ENCODE results near the gene ELK4.

ELK4 gene

DNA sequence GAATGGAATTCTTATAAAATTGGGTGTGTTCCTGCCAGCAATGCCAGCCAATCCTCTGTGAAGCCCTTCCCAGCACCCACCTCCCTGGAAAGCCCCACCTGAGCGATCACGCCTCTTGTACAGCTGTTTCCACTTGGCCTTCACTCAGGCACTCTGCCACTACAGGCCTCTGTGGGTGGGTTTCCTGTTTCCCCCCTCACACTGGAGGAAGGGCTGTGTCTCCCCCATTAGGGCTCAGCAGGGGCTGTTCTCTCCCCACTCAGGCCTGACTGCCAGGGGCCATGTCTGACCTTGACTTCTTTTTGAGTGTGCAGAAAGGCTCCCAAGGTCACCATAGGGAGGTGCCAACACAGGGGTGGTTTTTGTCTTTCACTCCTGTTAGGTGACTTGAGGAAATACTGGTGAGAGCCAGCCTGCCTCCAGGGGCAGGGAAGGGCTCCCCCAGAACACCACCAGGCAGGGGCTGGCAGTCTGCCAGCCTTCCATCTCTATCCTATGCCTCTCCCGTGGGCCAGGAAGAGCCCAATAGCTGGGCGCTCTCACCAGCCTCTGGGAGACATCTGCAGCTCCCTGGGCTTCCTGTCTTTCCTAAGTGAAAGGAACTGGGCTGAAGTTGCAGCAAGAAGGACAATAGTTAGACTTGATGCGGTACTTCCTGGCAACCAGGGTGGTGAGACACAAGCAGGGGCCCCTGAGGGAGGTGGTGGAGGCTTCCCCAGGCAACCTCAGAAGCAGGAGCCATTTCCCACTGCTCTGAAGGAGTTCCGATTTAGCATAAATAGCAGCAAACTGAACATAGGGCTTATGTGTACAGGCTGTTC, 49.1 kb downstream of the ELK4 start:
- DNase-seq (ENCODE audit: low read depth in 3 of 3, low spot score in 1 of 3): no peak

- DNase-seq (ENCODE audit: low read depth in 3 of 3, low spot score in 1 of 3): no peak
These were observed 49.8 kb downstream of the ELK4 start for GRCh38 chr1:205582046-205582445.

- no peak for DNase-seq (ENCODE audit: low read depth in 3 of 3, low spot score in 1 of 3)
These were observed 50.4 kb downstream of the ELK4 start for GRCh38 chr1:205581321-205581980.

GRCh38 chr1:205580923-205581180, 51.0 kb downstream of the ELK4 start:
- no peak for DNase-seq (ENCODE audit: low read depth in 3 of 3, low spot score in 1 of 3)

GRCh38 chr1:205580140-205580922, 51.5 kb downstream of the ELK4 start:
- DNase-seq (ENCODE audit: low read depth in 3 of 3, low spot score in 1 of 3): no peak

DNA sequence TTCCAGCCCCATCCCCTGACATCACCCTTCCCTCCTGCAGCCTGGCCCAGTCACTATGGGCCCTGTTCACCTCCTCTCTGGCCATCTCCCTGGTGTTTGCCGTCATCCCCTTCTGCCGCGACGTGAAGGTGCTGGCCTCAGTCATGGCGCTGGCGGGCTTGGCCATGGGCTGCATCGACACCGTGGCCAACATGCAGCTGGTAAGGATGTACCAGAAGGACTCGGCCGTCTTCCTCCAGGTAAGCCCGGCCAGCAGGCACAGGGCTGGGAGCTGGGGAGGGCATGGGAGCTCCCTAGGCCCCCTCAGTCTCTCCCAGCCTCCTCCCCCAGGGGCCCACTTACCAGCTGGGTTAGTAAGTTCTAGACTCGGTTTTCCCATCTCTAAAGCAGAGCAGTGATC, 52.1 kb downstream of the ELK4 start:
- DNase-seq (ENCODE audit: low read depth in 3 of 3, low spot score in 1 of 3): no peak

DNA sequence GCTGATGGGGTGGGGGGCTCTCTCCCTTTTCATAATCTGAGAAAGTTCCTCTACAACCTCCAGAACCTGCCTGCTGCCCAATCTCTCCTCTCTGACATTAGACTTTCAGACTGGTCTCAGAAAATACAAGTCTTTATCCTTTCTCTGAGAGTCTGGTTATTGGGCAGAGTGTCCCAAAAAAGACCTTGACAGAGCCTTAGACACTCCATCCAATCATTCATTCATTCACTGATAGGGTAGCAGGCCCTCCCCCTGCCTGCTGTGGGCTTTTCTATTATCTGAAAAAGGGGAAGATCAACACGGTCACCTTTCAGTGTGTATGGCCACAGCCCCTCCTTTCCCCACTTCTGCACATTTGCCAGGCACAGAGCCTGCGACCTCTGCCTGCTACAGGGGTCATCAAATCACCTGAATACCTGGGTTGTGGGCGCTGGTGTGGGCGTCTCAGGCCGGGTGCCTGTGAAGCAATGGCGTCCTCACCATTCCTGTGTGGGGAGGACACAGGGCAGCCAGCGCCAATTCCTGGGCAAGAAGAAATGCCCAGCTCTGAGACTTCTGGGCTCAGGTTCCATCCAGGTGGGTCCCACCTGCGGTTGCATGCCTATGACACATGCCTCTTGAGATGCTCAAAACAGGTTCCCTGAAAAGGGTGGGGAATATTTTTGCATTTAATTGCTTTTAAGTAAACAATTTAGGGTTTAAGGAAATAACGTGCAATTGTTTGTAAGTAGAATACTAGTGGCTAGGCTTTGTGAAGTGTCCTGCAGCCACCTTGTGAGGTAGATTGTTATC, 52.8 kb downstream of the ELK4 start:
- no peak for DNase-seq (ENCODE audit: low read depth in 3 of 3, low spot score in 1 of 3)

- no peak for DNase-seq (ENCODE audit: low read depth in 3 of 3, low spot score in 1 of 3)
These were observed 53.7 kb downstream of the ELK4 start for GRCh38 chr1:205577874-205578658.

- no peak for DNase-seq (ENCODE audit: low read depth in 3 of 3, low spot score in 1 of 3)
These were observed 54.7 kb downstream of the ELK4 start for GRCh38 chr1:205576805-205577761.

- DNase-seq (ENCODE audit: low read depth in 3 of 3, low spot score in 1 of 3): no peak
These were observed 55.8 kb downstream of the ELK4 start for GRCh38 chr1:205576011-205576410.

DNA sequence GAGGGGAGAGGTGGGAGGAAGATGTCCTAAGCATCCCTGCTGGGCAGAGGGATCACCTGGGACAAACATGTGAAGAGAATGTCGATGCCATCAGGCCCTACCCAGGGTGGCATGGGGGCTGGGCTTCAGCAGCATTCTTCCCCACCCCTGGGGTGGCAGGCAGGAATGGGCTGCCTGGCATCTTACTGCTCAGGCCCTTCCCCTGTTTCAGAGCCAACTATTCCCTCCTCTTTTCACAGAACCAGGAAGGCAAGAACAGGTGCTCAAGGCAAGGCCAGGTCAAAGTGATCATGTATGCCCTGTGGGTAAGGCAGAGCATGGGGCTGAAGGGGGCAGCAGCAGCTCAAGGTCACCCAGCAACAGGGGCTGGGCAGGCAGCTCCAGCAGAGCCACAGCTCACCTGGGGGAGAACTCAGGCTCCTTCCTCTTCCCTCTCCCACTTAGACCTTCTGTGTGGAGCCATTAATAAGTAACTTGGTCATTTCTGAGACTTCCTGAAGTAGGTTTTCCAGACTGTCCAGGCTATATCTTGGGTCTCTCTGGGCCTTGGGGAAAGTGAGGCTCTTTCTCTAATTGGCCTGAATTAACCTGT, 56.4 kb downstream of the ELK4 start:
- DNase-seq (ENCODE audit: low read depth in 3 of 3, low spot score in 1 of 3): no peak

GRCh38 chr1:205572421-205572820, 59.4 kb downstream of the ELK4 start:
- no peak for DNase-seq (ENCODE audit: low read depth in 3 of 3, low spot score in 1 of 3)

GRCh38 chr1:205571747-205572146, 60.1 kb downstream of the ELK4 start:
- no peak for DNase-seq (ENCODE audit: low read depth in 3 of 3, low spot score in 1 of 3)

GRCh38 chr1:205570796-205571537, 60.8 kb downstream of the ELK4 start:
- DNase-seq (ENCODE audit: low read depth in 3 of 3, low spot score in 1 of 3): no peak

DNA sequence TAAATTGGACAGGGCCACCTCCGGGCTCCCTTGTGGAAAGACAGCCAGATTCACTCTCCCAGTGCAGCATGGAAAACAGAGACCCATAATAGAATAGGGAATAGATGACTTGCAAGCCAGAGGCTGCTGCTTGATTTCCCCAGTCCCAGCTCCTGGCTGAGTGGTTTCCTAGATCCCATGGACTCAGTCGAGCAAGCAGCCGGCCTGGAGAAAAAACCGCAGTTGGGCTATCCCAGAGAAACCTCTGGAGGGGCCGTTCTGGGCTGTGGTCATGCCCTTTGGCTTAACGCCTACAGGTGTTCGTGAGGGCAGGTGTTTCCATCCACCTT, 61.7 kb downstream of the ELK4 start:
- no peak for DNase-seq (ENCODE audit: low read depth in 3 of 3, low spot score in 1 of 3)

GRCh38 chr1:205569411-205570172, 62.2 kb downstream of the ELK4 start:
- DNase-seq (ENCODE audit: low read depth in 3 of 3, low spot score in 1 of 3): no peak

DNA sequence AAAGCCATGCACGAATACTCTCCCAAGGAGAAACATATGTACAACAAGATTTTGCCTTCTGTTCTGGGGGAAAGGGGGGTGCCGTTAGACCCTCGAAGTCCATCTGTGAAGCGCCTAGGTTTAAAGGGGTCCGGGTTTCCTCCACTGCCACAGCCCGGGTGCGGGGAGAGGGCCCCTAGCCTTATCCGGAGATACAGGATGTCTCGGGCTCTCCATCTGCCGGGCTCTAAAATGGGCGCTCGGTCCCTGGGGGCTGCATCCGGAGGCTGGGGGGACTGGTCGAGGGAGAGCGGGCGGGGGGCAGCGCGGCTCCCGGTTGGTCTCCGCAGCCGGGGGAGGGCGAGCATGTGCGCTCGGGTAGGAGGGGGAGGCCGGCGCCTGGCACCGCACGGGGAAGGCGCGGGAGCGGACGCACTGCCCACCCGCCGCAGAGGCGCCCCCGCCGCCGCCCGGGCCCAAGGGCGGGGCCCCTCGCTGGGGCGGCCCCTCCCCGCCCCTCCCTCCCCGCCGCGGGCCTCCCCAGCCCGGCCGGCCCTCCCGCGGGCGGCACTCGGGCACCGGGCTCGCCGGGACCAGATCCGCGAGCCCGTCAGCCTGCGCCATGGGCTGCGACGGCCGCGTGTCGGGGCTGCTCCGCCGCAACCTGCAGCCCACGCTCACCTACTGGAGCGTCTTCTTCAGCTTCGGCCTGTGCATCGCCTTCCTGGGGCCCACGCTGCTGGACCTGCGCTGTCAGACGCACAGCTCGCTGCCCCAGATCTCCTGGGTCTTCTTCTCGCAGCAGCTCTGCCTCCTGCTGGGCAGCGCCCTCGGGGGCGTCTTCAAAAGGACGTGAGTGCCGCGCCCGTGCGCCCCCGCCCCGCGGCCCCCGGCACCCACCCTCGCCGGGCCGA, 63.1 kb downstream of the ELK4 start:
- no peak for DNase-seq (ENCODE audit: low read depth in 3 of 3, low spot score in 1 of 3)
